NCI-H1417 (cell line): Measurements from ENCODE around the gene DNAJC15.
A peak's percentile ranks its signal among the peaks of the same experiment; 100 is the strongest.

Experiments used
- DNase-seq, 3 experiments: peaks; one replicate each; lab custom pipeline; 2025; lab: John Stamatoyannopoulos, UW

Gene DNAJC15

DNA sequence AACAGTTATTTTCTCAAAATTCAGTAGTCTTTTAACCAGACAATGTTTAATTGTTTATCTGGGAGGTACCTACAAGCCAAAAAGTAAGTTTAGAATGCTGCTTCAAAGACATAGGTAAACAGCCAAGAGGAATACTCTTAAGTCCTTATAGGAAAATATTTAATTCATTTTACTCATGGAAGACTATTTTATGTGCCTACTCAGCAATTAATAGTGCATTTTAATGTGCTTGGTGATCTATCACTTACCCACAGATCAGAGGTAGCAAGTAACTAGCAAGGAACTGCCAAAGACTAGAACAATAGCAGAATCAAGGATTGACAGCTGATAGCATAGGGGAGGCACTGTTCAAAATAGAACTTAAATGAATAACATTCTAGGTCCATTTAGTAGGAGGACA is 60.4 kb downstream of the DNAJC15 start:
- no peak for DNase-seq

GRCh38 chr13:43085545-43085944 is 62.2 kb downstream of the DNAJC15 start:
- peak in 2 of 3 experiments; percentile 24 to 64 for DNase-seq

GRCh38 chr13:43086181-43086580 is 62.8 kb downstream of the DNAJC15 start:
- DNase-seq = no peak

DNA sequence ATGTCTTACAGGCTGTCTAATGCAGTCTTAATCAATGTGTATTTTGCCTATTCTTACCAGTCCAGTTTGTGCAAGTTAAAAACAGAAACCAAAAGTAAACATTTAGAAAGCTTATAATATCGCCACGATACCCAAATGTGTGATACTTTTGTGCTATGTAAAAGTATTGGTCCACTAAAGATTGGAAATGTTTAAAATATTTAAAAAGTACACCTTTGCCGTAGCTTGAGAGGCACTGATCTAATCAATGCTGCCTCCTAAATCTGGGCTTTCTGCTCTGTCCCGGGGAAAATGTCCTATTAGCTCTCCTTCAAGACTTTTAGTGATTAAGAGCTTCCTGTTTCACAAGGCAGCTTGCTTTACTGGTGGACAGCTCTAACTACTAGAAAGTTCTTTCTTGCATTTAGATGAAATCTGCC is 64.7 kb downstream of the DNAJC15 start:
- no peak for DNase-seq

DNA sequence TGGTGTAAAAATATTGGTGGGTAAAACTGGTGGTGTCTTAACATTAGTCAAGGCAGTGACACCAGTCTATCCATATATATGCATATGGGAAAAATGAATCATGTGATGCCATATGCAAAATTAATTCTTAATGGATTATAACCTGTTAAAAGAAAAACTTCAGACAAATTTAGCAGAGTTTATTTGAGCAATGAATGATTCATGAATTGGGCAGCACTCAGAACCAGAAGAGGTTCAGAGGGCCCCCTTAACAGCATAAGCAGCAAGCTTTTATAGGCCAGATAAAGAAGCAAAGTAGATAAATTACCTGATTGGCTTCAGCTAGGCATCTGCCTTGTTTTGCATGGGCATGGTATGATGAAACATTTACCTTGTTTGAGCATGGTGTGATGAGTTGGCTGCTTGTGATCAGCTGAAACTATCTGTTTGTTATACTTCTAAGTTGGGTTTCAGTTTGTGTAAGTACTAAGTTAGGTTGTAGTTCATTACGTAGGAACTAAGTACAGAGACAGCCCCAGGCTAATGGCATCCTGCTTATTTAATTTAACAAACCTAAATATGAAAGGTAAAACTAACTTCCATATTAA is 66.6 kb downstream of the DNAJC15 start:
- no peak for DNase-seq

DNA sequence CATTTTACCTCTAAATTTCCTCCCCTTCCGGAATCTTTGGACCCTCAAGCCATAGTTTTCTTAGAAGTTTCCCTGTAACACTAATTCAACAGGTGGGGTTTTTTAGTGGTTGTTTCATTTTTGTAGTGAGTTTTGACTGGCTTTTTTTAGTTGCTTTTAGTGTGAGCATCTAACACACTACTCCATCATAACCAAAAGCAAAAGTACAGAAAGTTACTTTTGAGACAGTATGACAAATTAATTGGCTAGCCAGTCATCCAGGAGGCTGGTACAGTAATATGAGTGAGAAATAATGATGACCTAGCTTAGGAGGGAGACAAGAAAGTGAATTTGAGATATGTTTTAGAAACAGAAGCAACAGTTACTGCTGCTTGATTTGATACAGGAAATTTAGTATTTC is 71.5 kb downstream of the DNAJC15 start:
- DNase-seq = no peak

DNA sequence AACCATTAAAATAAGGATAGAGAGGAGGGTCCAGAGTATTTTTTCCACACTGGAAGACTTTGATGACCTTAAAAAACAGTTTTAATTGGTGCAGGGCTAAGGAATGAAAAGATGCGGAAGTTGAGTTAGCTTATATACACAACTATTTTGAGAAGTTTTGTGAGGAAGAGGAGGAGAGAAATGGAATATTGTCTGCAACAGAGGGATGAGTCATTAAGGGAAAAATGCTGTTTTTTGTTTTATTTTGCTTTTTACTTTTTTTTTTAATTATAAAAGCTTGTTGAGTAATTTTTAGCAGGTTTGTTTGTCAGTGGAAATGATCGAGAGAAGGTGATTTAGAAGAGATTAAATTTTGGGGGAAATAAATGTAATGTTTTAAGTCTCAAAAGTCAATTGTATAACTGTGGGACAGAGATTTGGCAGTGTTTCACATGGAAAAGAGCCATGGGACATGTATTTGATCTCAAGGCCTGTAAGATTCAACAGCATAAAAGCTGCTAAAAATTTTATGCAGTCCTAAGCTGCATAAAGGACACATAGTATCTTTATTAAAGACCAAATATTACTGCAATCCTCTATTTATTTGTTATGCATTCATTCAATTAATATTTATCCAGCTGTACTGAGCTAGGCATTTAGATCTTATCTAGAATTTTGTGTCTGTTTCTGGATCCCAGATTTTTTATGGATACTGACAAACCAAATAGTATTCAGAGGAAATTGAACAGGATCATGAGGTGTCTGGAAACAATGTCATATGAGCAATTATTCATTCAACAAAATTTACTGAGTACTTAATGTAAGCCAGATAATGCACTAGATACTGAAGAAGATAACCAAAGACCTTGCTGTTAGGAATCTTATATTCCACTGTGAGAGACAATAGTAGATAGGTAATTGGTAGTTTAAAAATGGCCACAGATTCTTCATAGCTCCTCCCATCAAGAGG is 72.7 kb downstream of the DNAJC15 start:
- no peak for DNase-seq

DNA sequence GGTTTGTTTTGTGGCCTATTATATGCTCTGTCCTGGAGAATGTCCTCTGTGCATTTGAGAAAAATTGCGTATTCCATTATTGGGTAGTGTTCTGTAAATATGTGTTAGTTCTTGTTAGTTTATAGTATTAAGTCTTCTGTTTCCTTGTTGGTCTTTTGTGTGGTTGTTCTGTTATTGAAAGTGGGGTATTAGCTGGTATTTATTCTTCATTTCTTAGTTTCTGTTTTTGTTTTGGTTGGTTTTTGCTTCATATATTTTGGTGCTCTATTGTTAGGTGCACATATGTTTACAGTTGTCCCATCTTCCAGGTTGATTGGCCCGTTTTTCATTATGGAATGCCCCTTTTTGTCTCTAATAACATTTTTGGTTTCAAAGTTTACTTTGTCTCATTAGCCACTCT is 77.3 kb downstream of the DNAJC15 start:
- no peak for DNase-seq

GRCh38 chr13:43102304-43102703 is 78.9 kb downstream of the DNAJC15 start:
- DNase-seq = no peak

DNA sequence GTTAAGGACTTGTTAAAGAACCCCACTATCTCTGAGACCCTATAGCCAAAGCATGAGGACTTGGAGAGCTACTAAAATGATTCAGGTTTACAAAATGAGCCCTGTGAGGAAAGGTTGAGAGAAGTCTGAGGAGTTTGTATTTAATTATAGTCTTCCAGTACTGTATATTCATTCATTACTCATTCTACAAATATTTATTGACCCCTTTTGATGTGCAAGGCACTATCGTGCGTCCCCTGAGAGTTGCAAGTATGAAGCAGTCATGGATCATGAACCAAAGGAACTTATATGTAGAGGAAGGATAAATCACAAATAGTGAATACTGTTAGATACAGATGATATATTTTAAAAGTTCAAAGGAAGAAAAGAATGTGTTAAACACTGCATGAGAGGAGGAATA is 84.4 kb downstream of the DNAJC15 start:
- DNase-seq = no peak

GRCh38 chr13:43110036-43110435 is 86.7 kb downstream of the DNAJC15 start:
- no peak for DNase-seq

GRCh38 chr13:43110658-43111057 is 87.3 kb downstream of the DNAJC15 start:
- DNase-seq = no peak

GRCh38 chr13:43111559-43112400 is 88.4 kb downstream of the DNAJC15 start:
- DNase-seq = no peak

GRCh38 chr13:43113603-43114002 is 90.2 kb downstream of the DNAJC15 start:
- DNase-seq = no peak

- no peak for DNase-seq
Observed at GRCh38 chr13:43114504-43114903, 91.1 kb downstream of the DNAJC15 start.

DNA sequence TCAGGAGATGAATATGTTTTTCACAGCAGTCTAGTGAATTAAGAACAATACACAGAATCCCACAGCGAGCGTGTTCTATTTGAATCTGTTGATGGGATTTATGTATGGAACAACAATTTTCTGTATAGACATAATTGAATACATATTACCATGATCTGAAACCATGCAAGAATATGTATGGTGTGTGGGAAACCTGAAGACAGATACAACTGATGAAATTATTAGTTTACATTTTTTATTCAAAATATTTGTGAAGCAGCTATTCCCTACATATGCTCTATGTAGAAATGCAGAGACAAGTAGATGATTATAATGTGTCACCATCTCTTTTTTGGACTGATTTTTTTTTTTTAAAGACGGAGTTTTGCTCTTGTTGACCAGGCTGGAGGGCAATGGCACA is 91.8 kb downstream of the DNAJC15 start:
- DNase-seq = no peak

DNA sequence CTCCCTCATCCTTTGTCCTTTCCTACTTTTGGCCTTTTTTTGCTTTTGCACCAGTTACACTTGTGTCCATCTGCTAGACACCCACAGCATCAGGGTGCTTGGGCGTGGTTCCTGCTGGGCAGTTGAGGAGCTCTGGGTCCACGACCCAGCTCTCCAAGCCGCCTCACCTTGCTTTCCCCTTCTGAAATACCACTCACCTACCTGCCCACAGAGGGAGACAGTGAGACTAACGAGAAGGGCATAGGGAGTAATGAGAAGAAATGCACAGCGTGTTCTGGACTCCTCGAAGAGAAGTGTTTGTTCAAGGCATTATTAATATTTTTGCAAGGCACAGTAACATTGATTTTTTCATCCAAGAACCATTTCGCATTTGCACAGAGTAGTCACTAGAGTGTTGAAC is 92.9 kb downstream of the DNAJC15 start:
- no peak for DNase-seq

GRCh38 chr13:43118521-43118920 is 95.1 kb downstream of the DNAJC15 start:
- no peak for DNase-seq

DNA sequence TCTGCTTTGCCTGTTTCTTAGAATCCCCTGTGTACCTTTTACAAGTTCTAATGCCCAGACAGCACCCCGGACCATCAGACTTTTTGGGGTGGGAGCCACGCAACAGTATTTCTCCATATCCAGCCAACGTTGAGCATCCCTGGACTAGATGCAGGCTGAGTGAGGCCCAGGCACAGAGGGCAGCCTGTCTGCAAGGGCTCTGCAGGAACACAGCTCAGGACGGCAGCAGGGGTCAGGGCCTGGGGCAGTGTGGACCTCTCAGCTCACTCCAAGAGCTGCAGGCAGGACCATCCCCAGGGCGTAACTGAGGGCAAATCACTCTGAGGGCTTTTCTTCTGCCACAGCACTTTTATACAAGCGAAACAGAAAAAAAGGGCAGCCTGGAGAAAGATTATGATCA is 95.8 kb downstream of the DNAJC15 start:
- DNase-seq = no peak

GRCh38 chr13:43122791-43123190 is 99.4 kb downstream of the DNAJC15 start:
- no peak for DNase-seq

GRCh38 chr13:43123856-43124255 is 100.5 kb downstream of the DNAJC15 start:
- DNase-seq = no peak

- DNase-seq = no peak
Observed at GRCh38 chr13:43124490-43124889, 101.1 kb downstream of the DNAJC15 start.

DNA sequence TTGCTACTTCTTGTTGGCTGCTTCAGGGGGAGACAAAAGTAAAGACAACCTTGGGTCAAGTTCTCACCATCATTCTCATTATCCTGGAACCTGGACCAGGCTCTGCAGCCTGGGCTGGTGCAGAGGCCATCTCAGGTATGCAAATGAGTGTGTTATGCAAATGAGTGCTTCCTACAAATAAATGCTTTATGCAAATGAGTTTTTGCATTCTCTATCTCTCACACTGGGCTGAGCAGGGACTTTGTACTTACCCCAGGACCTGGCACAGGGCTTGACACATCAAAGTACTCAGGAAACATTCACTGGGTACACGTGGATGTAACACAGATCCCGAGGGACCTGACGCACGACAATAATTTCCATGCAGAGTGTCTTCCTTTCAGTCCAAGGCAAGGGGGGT is 103.0 kb downstream of the DNAJC15 start:
- DNase-seq = no peak
